NCI-H510A treated with DMSO at 0.1 percent for 48 hours (cell line): ENCODE measurements around the gene TNFSF12.

Source experiments
- DNase-seq: peaks from one replicate; lab custom pipeline; 2025; lab: John Stamatoyannopoulos, UW

TNFSF12 gene

DNA sequence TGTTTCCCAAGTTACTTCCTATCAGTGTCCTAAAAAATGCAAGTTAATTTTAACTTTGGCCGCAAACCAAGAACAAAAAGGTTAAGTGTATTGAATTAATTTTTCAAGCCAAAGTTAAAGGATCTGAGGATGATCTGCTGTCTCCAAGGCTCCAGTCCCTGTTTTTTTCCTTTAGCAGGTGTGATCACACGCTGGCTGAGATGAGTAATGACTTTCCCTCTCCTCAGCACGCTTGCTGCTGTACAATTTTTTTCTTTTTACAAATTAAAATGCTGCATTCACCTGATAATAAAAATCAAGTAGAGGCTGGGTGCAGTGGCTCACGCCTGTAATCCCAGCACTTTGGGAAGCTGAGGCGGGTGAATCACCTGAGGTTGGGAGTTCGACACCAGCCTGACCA, 3.9 kb upstream of the TNFSF12 start:
- no peak for DNase-seq

DNA sequence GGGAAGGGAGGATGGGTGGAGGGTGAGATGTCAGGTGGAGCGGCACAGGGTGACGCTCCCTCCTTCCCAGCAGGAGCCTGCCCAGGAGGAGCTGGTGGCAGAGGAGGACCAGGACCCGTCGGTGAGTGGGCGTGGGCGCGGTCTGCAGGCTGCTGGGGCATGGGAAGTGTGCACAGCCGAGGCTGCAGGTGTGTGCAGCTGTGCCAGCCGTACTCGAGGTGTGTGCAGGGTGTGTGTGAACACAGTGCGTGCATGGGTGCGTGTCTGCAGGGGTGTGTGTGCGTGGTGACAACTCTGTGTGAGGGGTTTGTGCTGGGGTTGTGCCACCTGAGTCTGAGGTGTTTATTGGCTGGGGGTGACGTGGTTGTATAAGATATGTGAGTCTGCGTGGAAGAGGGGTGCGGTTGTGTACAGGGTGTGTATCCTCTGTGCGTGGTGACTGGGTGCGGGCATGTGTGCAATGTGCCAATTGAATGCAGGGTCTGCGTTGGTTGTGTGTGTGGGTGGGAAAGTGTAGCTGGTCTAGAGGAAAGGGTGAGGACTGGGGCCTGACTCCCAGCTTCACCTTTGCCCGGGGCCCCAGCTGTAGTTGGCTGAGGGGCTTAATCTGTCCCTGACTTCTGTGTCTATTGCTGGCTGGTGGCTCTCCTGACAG, 670 bp downstream of the TNFSF12 start:
- DNase-seq = no peak

DNA sequence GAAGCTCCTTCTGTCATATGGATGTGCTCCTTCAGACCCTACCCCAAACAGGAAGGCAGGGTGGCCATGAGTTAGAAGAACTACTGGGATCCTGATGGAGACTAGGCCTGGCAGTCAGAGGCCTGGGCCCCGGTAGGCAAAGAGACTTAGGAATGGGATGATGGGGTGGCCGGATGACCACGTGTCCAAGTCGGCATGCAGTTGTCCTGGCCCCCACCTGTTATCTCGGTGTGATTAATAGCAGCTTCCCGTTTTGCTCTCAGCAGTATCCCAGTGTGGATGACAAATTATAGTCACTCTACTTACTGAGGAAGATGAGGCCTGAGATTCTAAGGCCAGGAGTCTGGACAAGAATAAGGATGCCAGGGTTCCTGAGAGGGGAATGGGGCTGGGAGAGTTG, 1.5 kb downstream of the TNFSF12 start:
- no peak for DNase-seq

DNA sequence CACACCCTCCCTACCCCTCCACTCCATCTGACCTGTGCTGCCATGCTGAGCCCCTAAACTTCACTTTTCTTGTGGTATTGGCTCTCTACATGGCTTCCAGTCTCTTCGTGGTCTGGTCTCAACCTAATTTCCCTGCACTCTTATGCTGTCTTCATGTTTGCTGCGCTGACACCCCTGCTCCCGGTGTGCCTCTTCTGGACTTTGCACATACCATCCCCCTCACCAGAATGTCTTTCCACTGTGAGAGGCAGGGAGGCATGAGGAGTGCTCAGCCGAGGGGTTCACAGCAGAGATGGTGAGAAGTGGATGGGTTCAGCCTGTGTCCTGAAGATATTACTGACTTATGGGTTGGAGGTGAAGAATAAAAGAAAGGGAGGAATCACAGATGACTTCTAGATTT, 2.5 kb downstream of the TNFSF12 start:
- DNase-seq = no peak

DNA sequence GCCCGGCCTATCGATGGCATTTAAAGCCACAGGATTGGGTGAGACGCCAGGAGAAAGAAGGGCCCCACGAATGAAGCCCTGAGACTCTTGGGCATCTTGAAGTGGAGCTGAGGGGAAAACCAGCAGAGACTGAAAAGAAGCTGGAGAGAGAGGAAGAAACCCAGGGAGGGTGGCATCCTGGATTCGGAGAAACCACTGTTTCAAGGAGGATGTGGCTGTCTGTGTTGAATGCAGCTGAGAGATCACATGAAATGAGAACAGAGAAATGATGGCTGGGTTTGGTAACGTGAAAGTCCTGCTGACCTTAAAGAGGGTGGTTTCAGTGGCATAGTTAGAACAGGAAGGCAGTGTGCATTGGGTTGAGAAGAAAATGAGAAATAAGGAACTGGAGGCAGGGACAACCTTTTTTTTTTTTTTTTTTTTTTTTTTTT, 3.8 kb downstream of the TNFSF12 start:
- no peak for DNase-seq

DNA sequence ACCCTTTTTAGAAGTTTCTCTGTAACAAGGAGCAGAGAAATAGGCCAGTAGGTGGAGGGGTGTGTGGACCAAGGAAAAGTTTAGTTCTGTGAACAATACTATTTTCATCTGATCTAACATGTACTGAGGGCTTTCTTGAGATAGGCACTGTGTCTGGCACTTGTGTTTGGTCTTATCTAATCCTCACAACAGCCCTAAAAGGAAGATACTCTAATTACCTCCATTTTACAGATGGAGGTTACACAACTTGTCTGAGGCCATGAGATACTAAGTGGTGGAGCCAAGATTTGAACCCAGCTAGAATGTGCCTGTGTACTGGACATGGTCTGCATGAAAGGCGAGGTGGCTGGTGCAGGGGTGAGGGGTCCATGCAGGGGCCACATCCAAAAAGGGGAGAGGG, 4.5 kb downstream of the TNFSF12 start:
- no peak for DNase-seq

DNA sequence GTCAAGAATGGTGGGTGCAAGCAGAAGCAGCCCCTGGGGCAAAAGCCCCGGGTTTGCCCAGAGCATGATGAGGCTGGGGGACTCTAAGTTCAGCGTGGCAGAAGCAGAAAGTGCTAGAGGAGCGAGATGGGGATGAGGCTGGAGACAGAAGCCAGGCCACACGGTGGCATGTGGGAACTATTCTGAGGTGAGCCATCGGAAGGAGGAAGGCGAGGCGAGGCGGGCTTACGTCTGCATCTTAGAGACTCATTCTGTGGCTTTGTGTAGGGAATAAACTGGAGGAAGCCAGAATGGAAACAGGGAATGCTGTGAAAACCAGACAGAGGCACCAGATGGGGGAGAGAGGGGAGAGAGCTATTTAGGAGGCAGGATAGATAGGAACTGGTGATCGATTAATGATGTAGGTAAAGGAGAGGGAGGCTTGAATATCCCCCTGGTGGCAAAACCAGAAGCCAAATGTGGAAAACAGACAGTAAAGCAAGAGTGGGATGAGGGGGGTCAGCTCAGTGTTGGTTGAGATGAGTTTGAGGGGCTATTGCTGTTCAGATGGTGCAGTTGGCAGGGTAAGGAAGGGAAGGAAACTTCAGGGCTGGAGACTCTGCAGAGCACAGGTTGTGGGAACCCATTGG, 6.6 kb downstream of the TNFSF12 start:
- no peak for DNase-seq

DNA sequence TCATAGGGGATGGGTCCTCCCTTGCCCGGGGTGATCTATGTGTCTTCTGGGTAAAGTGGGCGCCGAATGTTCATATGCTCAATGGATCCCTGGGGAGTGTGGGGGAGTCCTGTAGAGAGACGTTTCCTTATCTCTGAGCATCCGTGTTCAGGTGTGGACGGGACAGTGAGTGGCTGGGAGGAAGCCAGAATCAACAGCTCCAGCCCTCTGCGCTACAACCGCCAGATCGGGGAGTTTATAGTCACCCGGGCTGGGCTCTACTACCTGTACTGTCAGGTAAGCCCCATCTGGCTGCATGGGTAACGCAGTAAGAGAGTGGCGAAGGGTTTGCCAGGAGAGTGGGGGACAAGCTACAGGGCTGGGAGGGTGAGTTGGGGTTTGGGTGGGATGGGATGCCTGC, 7.8 kb downstream of the TNFSF12 start:
- no peak for DNase-seq

DNA sequence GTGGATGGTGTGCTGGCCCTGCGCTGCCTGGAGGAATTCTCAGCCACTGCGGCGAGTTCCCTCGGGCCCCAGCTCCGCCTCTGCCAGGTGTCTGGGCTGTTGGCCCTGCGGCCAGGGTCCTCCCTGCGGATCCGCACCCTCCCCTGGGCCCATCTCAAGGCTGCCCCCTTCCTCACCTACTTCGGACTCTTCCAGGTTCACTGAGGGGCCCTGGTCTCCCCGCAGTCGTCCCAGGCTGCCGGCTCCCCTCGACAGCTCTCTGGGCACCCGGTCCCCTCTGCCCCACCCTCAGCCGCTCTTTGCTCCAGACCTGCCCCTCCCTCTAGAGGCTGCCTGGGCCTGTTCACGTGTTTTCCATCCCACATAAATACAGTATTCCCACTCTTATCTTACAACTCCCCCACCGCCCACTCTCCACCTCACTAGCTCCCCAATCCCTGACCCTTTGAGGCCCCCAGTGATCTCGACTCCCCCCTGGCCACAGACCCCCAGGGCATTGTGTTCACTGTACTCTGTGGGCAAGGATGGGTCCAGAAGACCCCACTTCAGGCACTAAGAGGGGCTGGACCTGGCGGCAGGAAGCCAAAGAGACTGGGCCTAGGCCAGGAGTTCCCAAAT, 8.4 kb downstream of the TNFSF12 start:
- no peak for DNase-seq

DNA sequence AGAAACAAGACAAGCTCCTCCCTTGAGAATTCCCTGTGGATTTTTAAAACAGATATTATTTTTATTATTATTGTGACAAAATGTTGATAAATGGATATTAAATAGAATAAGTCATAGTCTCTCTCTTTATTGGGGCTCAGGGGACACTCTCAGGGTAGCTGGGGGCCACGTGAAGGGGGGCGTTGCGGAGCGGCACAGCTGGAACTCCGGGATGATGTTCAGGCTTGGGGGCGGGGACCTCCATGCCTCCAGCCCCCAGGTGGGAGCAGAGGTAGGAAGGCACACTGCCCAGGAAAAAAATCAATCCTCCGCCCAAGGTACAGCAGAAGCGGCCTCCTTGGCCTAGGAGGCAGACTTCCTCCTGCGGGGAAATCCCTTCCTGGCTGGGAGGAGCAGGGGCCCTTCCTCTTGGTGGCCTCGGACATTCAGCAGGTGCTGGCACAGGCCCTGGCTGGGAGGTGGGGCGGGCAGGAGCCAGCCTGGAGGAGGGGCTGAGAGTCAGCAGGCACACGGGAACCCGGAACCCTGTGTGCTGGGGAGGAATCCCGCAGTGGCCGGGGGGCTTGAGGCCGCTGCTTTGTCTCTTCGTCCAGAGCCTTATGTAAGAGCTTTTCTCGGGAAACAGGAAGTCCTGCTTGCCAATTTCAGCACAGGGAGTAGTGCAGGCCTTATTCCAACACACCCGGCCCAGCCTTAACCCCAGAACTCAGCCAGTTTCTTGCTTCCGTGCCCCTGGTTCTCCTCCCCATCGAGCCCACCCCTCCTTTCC, 9.1 kb downstream of the TNFSF12 start:
- peak; percentile 64 for DNase-seq

DNA sequence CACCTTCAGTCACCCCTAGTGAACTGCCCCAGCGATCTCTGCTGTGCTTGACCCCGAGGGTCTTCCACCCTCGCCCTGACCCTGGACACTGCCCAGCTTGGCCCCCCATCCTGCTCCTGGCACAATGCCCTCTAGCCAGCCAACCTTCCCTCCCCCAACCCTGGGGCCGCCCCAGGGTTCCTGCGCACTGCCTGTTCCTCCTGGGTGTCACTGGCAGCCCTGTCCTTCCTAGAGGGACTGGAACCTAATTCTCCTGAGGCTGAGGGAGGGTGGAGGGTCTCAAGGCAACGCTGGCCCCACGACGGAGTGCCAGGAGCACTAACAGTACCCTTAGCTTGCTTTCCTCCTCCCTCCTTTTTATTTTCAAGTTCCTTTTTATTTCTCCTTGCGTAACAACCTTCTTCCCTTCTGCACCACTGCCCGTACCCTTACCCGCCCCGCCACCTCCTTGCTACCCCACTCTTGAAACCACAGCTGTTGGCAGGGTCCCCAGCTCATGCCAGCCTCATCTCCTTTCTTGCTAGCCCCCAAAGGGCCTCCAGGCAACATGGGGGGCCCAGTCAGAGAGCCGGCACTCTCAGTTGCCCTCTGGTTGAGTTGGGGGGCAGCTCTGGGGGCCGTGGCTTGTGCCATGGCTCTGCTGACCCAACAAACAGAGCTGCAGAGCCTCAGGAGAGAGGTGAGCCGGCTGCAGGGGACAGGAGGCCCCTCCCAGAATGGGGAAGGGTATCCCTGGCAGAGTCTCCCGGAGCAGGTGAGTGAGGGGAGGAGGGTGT, 9.9 kb downstream of the TNFSF12 start, which contains the start of gene TNFSF13:
Gene TNFSF13 (plus strand): TSS at position 207 of the 776 bp plus-strand sequence. CDS start 290 bp downstream, at position 497.
- no peak for DNase-seq

DNA sequence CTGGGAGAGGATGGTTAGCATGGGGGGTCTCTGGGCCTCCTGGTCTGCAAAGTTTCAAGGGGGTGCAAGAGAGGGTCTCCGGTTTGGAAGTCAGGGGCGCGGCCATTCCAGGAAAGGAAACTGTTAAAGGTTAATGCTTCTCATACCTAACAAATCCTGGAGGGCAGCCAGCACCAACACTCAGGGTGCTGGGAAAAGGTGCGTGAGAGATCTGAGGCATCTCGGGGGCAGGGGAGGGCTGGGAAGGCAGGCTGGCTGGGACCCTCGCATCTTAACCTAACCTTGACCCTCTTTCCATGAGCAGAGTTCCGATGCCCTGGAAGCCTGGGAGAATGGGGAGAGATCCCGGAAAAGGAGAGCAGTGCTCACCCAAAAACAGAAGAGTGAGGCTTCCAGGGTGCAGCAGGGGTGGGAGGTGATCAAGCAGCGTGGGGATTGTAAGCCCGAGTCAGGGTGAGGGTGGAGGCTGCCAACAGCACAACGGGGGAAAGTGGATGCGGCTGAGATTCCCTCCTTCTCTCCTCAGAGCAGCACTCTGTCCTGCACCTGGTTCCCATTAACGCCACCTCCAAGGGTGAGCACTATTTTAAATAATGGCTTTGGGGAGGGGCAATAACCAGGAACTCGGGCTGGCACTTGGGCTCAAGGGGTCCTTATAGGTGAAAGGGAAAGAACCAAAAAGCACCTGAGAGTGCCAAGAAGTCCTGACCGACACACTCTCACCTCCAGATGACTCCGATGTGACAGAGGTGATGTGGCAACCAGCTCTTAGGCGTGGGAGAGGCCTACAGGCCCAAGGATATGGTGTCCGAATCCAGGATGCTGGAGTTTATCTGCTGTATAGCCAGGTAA, 10.7 kb downstream of the TNFSF12 start:
- no peak for DNase-seq

DNA sequence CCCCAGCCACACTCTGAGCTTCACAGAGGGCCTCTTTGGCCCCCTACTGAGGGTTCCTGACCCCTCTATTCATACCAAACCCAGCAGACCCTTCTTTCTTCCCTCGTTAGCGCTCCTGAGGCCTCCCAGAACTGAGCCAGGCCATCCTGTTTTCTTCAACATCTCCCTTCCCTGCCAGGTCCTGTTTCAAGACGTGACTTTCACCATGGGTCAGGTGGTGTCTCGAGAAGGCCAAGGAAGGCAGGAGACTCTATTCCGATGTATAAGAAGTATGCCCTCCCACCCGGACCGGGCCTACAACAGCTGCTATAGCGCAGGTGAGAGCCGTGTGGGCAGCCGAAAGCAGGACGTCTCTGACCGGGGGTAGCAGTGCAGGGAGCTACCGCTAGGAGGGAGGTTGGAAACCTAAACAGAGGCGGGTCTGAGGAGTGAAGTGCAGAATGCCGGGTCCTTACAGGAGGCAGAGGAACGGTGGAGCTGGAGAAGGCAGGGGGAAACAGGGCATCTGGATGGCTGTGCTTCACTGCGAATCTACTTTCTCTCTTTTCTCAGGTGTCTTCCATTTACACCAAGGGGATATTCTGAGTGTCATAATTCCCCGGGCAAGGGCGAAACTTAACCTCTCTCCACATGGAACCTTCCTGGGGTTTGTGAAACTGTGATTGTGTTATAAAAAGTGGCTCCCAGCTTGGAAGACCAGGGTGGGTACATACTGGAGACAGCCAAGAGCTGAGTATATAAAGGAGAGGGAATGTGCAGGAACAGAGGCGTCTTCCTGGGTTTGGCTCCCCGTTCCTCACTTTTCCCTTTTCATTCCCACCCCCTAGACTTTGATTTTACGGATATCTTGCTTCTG, 11.5 kb downstream of the TNFSF12 start:
- peak; percentile 84 for DNase-seq

DNA sequence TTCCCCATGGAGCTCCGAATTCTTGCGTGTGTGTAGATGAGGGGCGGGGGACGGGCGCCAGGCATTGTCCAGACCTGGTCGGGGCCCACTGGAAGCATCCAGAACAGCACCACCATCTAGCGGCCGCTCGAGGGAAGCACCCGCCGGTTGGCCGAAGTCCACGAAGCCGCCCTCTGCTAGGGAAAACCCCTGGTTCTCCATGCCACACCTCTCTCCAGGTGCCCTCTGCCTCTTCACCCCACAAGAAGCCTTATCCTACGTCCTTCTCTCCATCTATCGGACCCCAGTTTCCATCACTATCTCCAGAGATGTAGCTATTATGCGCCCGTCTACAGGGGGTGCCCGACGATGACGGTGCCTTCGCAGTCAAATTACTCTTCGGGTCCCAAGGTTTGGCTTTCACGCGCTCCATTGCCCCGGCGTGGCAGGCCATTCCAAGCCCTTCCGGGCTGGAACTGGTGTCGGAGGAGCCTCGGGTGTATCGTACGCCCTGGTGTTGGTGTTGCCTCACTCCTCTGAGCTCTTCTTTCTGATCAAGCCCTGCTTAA, 12.2 kb downstream of the TNFSF12 start:
- peak; percentile 85 for DNase-seq

DNA sequence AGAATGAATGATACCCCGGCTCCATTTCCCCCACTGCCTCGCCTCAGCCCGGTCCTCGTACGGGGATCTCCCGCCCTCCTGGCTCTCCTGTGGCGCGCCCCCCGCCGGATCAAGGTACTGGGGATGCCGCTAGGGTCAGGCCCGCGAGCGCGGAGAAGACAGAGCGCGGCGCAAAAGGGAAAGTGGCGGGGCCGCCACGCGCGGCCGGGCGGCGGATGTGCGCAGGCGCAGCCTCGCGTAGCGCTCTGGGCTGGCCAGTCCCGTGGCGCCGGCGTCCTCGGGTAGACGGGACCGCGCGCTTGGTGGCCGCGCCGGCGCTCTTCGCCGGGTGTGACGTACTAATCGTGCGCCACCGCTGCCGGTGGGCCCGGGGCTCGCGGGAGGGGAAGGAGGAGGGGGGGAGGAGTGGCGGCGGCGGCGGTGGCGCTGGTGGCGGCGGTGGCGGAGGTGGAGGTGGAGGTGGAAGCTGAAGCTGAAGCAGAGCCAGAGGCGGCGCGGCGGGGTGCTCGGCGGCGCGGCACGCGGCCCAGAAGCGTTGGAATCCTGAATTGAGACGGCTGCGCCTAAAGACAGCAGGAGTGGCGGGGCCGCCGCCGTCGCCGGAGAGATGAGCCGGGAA, 12.8 kb downstream of the TNFSF12 start, which contains the start of gene SENP3:
Gene SENP3 (plus strand): TSS at position 331 of the 619 bp plus-strand sequence. CDS start 1,158 bp downstream, outside the sequence.
- peak; percentile 72 for DNase-seq

DNA sequence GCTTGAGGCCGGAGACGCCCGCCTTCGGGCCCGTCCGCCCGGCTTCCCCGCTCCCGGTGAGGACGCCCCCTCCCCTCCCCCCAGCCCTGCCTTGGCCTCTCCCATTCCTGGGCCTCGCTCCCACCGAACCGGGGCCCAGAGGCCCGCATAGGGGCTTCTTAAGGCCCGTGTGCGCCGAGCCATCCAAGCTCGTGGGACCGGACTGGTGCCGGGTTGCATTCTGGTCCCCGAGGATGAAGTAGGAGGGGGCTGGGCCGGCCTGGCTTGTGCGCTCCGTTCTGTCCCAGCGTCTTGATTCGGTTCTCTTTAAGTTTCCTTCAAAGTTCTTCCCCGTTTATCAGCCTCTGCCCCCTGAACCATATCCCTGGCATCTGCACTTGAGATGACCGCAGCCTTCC, 13.3 kb downstream of the TNFSF12 start:
- no peak for DNase-seq

DNA sequence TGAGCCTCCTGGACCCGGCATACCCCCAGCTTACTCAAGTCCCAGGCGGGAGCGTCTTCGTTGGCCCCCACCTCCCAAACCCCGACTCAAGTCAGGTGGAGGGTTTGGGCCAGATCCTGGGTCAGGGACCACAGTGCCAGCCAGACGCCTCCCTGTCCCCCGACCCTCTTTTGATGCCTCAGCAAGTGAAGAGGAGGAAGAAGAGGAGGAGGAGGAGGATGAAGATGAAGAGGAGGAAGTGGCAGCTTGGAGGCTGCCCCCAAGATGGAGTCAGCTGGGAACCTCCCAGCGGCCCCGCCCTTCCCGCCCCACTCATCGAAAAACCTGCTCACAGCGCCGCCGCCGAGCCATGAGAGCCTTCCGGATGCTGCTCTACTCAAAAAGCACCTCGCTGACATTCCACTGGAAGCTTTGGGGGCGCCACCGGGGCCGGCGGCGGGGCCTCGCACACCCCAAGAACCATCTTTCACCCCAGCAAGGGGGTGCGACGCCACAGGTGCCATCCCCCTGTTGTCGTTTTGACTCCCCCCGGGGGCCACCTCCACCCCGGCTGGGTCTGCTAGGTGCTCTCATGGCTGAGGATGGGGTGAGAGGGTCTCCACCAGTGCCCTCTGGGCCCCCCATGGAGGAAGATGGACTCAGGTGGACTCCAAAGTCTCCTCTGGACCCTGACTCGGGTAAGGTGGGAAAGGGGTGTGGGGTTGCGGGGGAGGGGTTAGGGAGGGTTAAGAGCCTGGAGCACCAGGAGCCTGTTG, 14.4 kb downstream of the TNFSF12 start:
- no peak for DNase-seq

DNA sequence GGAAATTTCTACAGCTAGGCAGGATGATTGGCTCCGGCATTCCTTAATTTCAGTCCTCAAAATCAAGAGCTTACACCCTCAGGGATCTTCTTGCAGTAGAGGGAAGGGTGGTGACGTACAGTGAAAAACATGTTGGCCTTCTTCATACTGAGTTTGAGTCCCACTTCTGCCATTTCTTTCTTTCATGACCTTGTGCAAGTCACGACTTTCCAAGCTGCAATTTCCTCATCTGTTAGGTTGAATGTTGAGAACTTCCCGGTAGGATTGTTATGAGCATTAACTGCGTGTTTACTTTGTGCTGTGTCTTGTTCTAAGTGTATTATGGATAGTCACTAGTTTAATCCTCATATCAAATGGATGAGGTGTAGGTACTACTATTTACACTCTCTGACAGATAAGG, 20.7 kb downstream of the TNFSF12 start:
- DNase-seq = no peak
